SK-N-MC (cell line): ENCODE results near the gene VGLL4.

ENCODE experiments used
- EZH2 ChIP-seq: fragments of 200-600 bp; sonication (generic); IDR thresholded peaks from one replicate; pipeline ENCODE4 v1.6.1; 2017; ENCODE audit warnings: antibody characterized with exemption
- FOXP2 ChIP-seq: optimal IDR thresholded peaks from 2 replicates; pipeline ENCODE3; 2011; ENCODE audit warnings: mild to moderate bottlenecking, moderate library complexity; ENCODE audit not compliant: insufficient read depth; ENCODE audit errors: extremely low read length, control extremely low read depth
- POLR2AphosphoS5 ChIP-seq: IDR thresholded peaks from 2 replicates; pipeline ENCODE4 v1.6.1; 2012; ENCODE audit warnings: mild to moderate bottlenecking, low read depth, low read length, borderline replicate concordance

DNA sequence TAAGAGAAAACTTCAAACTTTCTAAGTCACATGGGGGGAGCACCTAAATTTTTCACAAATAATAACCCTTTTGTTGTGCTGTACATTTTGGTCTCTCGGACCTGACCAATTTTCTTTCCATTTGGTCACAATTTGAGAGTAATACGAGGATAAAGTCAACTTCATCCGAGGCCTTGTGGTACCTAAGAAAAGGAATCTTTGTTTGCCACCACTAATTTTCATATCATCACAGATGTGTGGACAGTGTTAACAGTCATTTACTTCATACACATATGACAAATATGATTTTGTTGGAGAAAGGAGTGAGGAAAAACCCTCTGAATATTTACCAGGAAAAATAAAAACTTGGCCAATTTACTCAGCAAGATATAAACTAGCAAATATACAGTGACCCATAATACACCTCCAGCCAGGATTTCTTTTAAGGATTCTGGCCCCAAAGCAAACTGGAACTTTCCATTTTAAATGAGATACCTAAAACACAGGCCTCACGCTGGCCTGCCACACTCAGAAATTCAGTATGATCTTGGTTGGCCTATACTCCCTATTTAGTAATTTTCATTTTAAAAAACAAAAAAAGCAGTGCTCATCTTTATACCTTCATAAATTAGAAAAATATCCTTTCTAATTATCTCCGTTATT, 40.7 kb downstream of the VGLL4 start:
- TF ChIP-seq EZH2 = no peak
- TF ChIP-seq POLR2AphosphoS5 = no peak
- no peak for TF ChIP-seq FOXP2
